HCT116 (cell line): Measurements from ENCODE around the gene ACTG1. TPM values are rescaled to one million over a fixed set of nuclear protein-coding genes. Genes with fewer than 3 reads are reported as not detected.

Experiments used
- ATAC-seq: fragments of 200-7000 bp; cut with Tn5 transposase; 2 replicates; pipeline ENCODE4 v1.9.1; 2020; ENCODE audit warnings: mild to moderate bottlenecking, moderate library complexity
- BruUV-seq: library from RNA; stranded (reverse); fragments of 400-500 nt; replicated peaks from 2 replicates; lab custom pipeline; 2021; lab: Mats Ljungman, UMichigan
- CTCF ChIA-PET: fragments of 300-600 bp; sonication (Branson Sonifier 250); formaldehyde crosslinking; loops from one replicate; lab custom pipeline; 2021; ENCODE audit warnings: antibody characterized with exemption; lab: Charles Lee
- POLR2A ChIA-PET: fragments of 300-600, 350-600 bp; sonication (Branson Sonifier 250); formaldehyde crosslinking; loops from one replicate; lab custom pipeline; 2021; ENCODE audit warnings: antibody characterized with exemption; lab: Charles Lee
- RAD21 ChIA-PET, 2 experiments: fragments of 300-600 bp; sonication (Branson Sonifier 250); formaldehyde crosslinking; loops; one replicate each; lab custom pipeline; 2023; ENCODE audit warnings: low total read pairs in 2 of 2; ENCODE audit not compliant: uncharacterized antibody in 2 of 2, unreplicated experiment in 2 of 2, low non-redundant PET in 1 of 2; lab: Charles Lee
- DNase-seq: peaks from one replicate; pipeline ENCODE4 v3.0.0-alpha.2; 2010; ENCODE audit warnings: low read depth, low spot score
- H2AFZ ChIP-seq: fragments of 200-600 bp; shearing (Covaris generic), sonication (generic); 2 replicates; pipeline ENCODE4 v1.6.1; 2017; ENCODE audit warnings: low read depth, mixed run types, mixed read lengths, antibody characterized with exemption, low read length; ENCODE audit not compliant: poor library complexity, severe bottlenecking
- H3K27ac ChIP-seq: 2 replicates; pipeline ENCODE4 v1.5.1; 2012; ENCODE audit warnings: low read depth, low read length
- H3K27me3 ChIP-seq: fragments of 200-600 bp; sonication (generic); 2 replicates; pipeline ENCODE4 v1.6.1; 2016; ENCODE audit warnings: mixed run types, low read length, mixed read lengths; ENCODE audit not compliant: insufficient read depth
- H3K36me3 ChIP-seq, 2 experiments: fragments of 200-500 bp in 1 of 2; fragments of 200-600 bp in 1 of 2; sonication (Bioruptor generic) in 1 of 2; sonication (generic) in 1 of 2; 2 replicates each; pipeline versions ENCODE4 v1.5.1 to v1.6.1; 2014 to 2016; ENCODE audit warnings: low read length in 2 of 2, inconsistent platforms in 1 of 2, mixed read lengths in 1 of 2, mixed run types in 1 of 2; ENCODE audit not compliant: insufficient read depth in 2 of 2, control insufficient read depth in 1 of 2
- H3K4me1 ChIP-seq, 2 experiments: fragments of 200-600 bp in 1 of 2; sonication (generic) in 1 of 2; 2 replicates each; pipeline versions ENCODE4 v1.5.1 to v1.6.1; 2012 to 2017; ENCODE audit warnings: low read length in 2 of 2, inconsistent platforms in 1 of 2, mild to moderate bottlenecking in 1 of 2, mixed read lengths in 1 of 2, mixed run types in 1 of 2, moderate library complexity in 1 of 2; ENCODE audit not compliant: insufficient read depth in 2 of 2, control insufficient read depth in 1 of 2
- H3K4me2 ChIP-seq: fragments of 200-600 bp; sonication (generic); 2 replicates; pipeline ENCODE4 v1.6.1; 2017; ENCODE audit warnings: mixed run types, low read length, mixed read lengths
- H3K4me3 ChIP-seq, 2 experiments: fragments of 200-600 bp in 1 of 2; sonication (generic) in 1 of 2; replicated peaks in 1 of 2; 2 replicates each; pipeline ENCODE4 v1.5.1; 2011 to 2016; ENCODE audit warnings: low read length in 2 of 2, control low read depth in 1 of 2, low read depth in 1 of 2, mild to moderate bottlenecking in 1 of 2, mixed read lengths in 1 of 2, mixed run types in 1 of 2
- H3K79me2 ChIP-seq: fragments of 200-600 bp; sonication (generic); 2 replicates; pipeline ENCODE4 v1.6.1; 2017; ENCODE audit warnings: mild to moderate bottlenecking, mixed run types, low read length, moderate library complexity, mixed read lengths; ENCODE audit not compliant: insufficient read depth
- H3K9ac ChIP-seq: fragments of 200-600 bp; sonication (generic); 2 replicates; pipeline ENCODE4 v1.6.1; 2016; ENCODE audit warnings: low read length, mixed read lengths
- H3K9me2 ChIP-seq: fragments of 200-600 bp; sonication (generic), shearing (Covaris generic); 2 replicates; pipeline ENCODE4 v1.6.1; 2017; ENCODE audit warnings: mixed run types, mild to moderate bottlenecking, moderate library complexity; ENCODE audit not compliant: insufficient read depth
- H3K9me3 ChIP-seq, 2 experiments: fragments of 200-500 bp in 1 of 2; fragments of 200-600 bp in 1 of 2; sonication (Bioruptor generic) in 1 of 2; sonication (generic) in 1 of 2; 2 replicates each; pipeline ENCODE4 v1.6.1; 2014 to 2017; ENCODE audit warnings: low read length in 2 of 2, mixed read lengths in 2 of 2, inconsistent platforms in 1 of 2, low read depth in 1 of 2, mild to moderate bottlenecking in 1 of 2, mixed run types in 1 of 2, moderate library complexity in 1 of 2; ENCODE audit not compliant: control insufficient read depth in 1 of 2, insufficient read depth in 1 of 2
- H4K20me1 ChIP-seq: fragments of 200-600 bp; sonication (generic), shearing (Covaris generic); 2 replicates; pipeline ENCODE4 v1.6.1; 2017; ENCODE audit warnings: mixed run types, mild to moderate bottlenecking, moderate library complexity; ENCODE audit not compliant: insufficient read depth
- MAX ChIP-seq: IDR thresholded peaks from 2 replicates; pipeline ENCODE4 v1.6.1; 2012
- POLR2A ChIP-seq: IDR thresholded peaks from 2 replicates; pipeline ENCODE4 v1.7.0; 2011; ENCODE audit warnings: borderline replicate concordance; ENCODE audit not compliant: insufficient read depth, insufficient read length; ENCODE audit errors: extremely low read depth
- REST ChIP-seq: IDR thresholded peaks from 2 replicates; pipeline ENCODE4 v1.6.1; 2012; ENCODE audit warnings: low read depth
- SRF ChIP-seq: IDR thresholded peaks from 2 replicates; pipeline ENCODE4 v1.6.1; 2012; ENCODE audit warnings: low read depth
- ZFX ChIP-seq: fragments of 450-650 bp; IDR thresholded peaks from 2 replicates; pipeline ENCODE4 v1.6.1; 2017
- ZNF274 ChIP-seq: fragments of 200-500 bp; sonication (Bioruptor generic); IDR thresholded peaks from 2 replicates; pipeline ENCODE4 v1.6.1; 2014; ENCODE audit warnings: mild to moderate bottlenecking, low read depth, low read length, inconsistent platforms
- intact Hi-C: fragments of 100-400 bp; cut with micrococcal nuclease; formaldehyde crosslinking; loops from 2 replicates; pipeline ENCODE4 v1.10.0; 2022
- total RNA-seq: library from RNA; stranded (reverse); gene quantifications from one replicate; pipeline ENCODE4 v1.2.1, GENCODE V29; 2021; ENCODE audit not compliant: unreplicated experiment

Gene ACTG1
- total RNA-seq, 1 experiment from 2014 or later = 6,223 TPM

- Histone ChIP-seq H3K9me2 (no peaks in the 10 kb centered on the region), H3K9ac (peak overlapping the region; percentile 70), H3K27ac (peak overlapping the region; percentile 59; the same call in 1 of the 2 replicates), H4K20me1 (no peaks in the 10 kb centered on the region), H3K36me3 (no peaks in the 10 kb centered on the region), H3K4me1 (peaks cover 6 to 30% of the 10 kb centered on the region in 2 experiments; a peak in 3 of 4 replicates), H3K9me3 (no peaks in the 10 kb centered on the region), H2AFZ (no peak overlapping the region), H3K4me2 (peak overlapping the region; percentile 81), H3K27me3 (no peaks in the 10 kb centered on the region), H3K4me3 (peak overlapping the region; percentile 51 to 58), H3K79me2 (no peaks in the 10 kb centered on the region)
- CTCF ChIA-PET = interaction anchor here (1.1 to 1.7 kb wide), 5 partner anchors 12 to 375 kb away, joined by 3 to 21 read pairs (median 6); no protein-coding TSS in a partner anchor
- no peak for DNase-seq
- no peak for ATAC-seq
- intact Hi-C loops = loop anchor here (2.0 to 5.0 kb wide), 4 partner anchors 70 to 331 kb away; partner anchors contain the start of gene BAHCC1
- TF ChIP-seq ZFX = no peak
- TF ChIP-seq POLR2A = peak; percentile 18
- TF ChIP-seq REST = no peak
- no peak for TF ChIP-seq MAX
- TF ChIP-seq SRF = no peak
- TF ChIP-seq ZNF274 = no peak
- no TSS peak for BruUV-seq
- RAD21 ChIA-PET = interaction anchor here in 1 of 2 experiments (0.9 to 1.0 kb wide), 3 partner anchors 54 to 164 kb away, joined by 3 to 5 read pairs (median 3); partner anchors contain the start of gene BAHCC1
- POLR2A ChIA-PET = interaction anchor here (0.9 to 2.5 kb wide), 9 partner anchors 7 to 220 kb away, joined by 3 to 12 read pairs (median 5); no protein-coding TSS in a partner anchor
Observed at GRCh38 chr17:81473019-81473418, 39.6 kb downstream of the ACTG1 start.
